Measurements from ENCODE around the gene LPIN1.

The LPIN1 gene

DNA sequence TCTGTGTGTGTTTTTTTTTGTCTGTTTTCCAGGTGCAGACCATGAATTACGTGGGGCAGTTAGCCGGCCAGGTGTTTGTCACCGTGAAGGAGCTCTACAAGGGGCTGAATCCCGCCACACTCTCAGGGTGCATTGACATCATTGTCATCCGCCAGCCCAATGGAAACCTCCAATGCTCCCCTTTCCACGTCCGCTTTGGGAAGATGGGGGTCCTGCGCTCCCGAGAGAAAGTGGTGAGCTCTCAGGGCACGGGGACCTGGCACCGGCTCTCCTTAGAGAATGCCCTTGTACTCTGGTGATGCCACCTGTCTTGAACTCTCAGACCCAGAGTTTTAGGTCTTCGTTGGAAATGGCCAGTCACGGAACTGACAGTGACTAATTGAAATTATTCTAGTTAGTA lies 19.1 kb downstream of the LPIN1 start:
- DNase-seq, result no peak

DNA sequence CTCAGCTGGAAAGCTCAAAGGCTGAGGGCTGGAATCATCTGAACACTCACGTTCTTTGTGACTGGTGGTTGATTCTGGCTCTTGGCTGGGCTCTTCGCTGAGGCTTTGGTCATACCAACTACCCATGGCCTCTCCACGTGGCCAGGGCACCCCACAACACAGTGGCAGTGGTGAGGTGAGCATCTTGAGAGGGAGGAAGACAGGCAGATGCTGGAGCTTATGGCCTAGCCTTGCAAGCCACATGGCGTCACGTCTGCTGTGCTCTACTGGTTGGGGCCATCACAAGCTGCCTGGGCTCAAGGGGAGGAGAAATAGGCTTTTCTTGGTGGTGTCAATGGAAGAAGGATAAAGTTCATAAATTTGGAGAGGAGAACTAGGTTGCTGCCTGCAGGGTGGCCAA lies 19.6 kb downstream of the LPIN1 start:
- no peak for DNase-seq

DNA sequence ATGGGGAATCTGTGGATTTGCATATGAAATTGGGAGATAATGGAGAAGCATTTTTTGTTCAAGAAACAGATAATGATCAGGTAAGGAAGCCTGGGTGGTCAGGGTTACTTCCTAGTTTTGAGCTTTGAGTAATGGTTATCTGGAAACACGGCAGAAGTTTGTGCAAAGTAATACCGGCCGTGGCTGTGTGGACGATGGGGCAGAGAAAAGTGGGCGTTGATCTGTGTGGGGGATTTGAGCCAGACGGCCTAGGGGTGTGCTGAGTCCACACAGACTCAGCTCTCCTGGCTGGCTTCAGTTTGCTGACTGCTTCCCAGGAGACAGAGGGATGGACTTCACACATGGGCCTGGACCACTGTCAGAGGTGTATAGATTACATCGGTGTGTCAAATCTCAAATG lies 21.3 kb downstream of the LPIN1 start:
- no peak for DNase-seq

DNA sequence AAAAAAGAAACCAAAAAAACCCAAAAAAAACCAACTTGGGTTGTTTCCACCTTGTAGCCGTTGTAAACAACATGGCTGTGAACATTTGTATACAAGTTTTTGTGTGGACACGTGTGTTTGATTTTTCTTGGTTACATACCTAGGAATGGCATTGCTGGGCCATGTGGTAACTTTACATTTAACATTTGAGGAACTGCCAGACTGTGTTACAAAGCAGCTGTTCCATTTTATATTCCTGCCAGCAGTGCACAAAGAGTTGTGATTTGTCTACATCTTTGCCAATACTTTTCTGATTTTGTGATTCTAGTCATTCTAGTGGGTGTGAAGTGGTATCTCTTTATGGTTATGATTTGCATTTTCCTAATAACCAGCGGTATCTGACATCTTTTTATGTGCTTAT lies 22.5 kb downstream of the LPIN1 start:
- no peak for DNase-seq

DNA sequence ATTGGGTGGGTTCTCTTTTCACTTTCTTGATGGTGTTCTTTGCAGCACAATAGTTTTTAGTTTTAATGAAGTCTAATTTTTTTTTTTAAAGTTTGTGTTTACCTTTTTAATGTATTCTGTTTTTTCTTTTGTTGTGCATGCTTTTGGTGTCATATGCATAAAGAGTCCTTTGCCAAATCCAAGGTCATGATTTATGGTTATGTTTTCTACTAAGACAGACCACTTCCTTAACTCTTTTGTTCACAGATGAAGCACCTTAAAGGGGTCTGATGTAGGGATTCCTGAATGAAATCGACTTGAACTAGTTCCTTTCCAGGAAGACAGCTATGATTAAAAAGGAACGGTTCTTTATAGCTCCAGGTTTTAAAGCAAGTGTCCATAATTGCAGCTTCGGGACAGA lies 23.1 kb downstream of the LPIN1 start:
- DNase-seq, result no peak

DNA sequence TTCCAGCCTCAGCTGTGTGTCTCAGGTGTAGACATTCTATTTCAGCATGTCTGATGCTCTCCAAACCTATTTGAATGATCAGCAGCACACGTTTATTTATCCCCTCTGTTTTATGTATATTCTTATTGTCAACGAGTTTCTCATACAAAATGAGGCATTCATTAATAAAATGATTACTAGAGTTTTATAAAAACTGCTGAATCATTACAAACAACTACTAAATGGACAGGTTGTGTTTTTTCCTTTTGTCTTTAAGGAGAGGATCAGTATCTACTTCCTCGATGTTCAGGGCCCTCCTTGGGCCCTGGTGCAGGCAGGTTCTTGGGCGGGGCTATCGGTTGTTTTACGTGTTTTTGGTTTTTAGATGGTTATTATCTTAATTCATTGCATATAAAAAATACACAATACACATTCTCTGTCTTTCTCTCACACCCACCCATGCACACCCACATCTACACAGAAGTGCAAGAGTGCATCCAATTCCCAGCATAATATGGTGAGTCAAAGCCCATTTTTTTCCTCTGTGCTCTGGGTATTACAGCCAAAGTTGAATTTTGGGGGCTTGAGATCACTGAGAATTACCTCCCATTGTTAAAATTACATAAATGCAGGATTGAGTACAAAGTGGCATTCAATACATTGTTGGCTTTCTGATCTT lies 24.2 kb downstream of the LPIN1 start:
- no peak for DNase-seq

DNA sequence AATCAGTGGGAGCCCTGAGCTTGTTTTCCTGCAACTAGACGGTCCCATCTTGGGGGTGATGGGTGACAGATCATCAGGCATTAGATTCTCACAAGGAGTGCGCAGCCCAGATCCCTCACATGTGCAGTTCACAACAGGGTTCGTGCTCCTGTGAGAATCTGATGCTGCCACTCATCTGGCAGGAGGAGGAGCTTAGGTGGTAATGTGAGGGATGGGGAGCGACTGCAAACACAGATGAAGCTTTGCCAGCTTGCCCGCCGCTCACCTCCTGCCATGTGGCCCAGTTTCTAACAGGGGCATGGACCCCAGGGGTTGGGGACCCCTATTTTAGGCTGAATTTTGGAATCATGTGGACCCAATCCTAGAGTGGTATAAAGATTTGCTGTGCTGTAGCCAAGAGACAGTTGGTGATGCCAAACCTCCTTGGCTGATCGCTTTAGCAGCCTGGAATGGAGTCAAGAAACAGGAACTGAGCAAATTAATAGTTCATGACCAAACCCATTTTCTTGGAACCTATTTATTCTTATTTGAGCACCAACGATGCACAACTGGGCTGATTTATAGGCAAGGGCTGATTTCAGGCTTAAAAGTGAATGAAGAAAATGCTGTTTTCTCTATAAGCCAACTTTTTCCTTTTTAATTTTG lies 25.7 kb downstream of the LPIN1 start:
- no peak for DNase-seq

DNA sequence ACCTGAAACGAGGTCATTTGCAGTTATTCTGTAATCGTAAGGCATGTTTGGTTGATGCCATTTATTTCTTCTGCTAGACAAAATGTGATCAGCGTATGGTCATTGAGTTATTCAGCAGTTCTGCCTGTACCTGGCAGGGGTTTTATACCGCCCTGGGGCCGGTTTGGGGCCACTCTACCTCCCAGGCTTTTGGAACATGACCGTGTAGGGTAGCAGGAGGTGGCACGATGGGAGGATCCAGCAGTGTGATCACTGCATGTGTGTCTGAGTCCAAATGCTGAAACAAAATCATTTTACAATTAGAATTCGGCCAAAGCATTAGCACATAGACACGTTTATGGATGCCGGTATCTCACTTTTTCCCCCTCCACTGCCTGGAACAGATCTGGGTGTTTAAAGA lies 26.7 kb downstream of the LPIN1 start:
- DNase-seq, result no peak

DNA sequence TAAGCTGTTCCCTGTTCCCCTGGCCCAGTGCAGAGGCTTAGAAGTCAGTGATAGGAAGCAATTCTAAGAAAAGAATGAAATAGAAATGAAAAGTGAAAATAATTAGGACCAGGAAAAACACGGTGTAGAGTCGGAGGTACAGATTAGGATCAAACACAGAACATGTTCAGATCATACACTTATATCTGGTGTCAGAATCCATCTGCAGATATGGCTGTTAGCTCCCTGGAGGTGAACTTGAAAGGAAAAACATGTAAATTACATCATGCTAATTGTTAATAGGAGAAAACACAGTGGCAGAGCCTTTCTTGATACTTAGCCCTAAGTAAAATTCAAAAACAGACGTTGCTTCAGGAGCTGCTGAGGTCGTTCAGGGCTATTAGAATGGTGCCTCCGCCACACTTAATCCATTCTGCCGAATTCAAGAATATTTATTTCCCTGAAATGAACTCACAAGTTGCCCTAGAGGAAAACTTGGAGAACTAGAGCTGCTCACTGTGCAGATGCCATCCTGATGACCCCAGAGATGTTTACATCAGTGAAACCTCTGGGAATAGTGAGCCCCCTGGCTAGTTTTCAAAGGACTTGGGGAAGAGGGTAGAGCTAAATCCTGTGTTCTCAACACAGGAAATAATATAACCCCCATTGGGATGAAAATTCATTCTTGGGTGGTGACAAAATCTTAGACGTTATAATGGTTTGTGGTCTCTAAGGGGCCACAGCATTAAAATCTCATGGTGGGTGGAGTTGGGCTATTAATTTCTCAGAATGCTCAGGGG lies 27.5 kb downstream of the LPIN1 start:
- DNase-seq, result no peak

DNA sequence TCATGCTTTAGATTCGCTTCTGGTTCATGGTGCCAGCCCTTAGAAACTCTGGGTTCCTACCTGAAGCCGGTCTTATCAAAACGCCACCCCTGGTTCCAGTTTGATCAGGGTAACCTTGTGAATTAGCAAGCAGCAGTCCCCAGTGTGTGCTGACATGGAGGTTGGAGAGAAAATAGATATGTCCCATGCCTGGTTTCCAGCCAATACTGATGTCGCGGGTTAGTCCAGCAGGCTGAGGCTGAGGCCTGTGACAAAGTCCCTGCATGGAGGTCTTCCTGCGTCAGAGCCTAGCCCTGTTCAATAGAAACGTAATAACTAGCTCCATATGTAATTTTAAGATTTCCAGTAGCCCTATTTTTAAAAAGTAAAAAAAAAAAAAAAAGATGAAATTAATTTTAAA lies 28.2 kb downstream of the LPIN1 start:
- no peak for DNase-seq

DNA sequence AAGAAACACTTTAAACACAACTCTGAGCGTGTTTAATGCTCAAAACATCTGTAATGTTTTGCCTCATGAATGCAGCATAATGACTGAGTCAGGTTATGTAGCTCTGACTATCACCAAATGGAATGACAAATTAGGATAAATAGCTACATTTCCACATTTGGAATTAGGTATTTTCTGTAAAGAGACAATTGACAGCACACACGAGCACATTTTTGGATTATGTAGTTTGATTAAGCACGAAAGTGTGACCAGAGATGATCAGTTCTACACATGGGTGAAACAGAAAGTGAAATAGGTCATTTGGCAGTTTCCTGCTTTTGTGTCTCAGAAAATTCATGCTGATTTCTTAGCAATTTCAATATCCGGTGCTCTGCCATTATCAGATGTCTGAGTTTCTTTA lies 29.0 kb downstream of the LPIN1 start:
- DNase-seq, result no peak

DNA sequence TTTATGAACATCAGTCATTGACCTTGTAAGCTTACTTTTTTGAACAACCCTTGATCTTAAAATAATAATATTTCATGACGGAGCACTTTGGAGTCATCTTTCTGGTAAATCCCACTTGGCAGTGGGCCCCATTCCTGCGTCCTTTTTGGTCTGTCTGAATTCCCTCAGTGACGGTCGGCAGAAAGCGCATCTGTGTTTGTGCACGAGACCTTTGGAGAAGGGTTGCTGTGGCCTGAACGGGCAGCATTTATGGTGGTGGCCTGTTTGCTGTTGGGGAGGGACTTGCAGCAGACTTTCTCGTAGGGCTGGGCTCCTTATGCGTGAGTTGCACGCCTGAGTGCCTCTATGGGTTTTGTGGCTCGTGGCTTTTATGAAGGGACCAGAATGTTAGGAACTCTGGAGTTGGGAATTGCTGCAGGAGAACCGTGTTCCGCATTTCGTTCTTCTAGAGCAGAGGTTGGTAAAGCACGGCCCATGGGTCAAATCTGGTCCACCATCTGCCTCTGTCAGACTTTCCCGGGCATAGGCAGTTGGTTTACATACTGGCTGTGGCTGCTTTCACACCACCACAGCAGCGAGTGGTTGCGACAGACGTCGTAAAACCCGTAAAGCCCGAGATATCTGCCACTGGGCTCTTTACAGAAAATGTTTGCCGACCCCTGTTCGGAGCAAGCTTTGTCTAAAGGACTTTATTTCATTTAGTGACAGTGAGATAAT lies 30.8 kb downstream of the LPIN1 start:
- DNase-seq, result no peak

DNA sequence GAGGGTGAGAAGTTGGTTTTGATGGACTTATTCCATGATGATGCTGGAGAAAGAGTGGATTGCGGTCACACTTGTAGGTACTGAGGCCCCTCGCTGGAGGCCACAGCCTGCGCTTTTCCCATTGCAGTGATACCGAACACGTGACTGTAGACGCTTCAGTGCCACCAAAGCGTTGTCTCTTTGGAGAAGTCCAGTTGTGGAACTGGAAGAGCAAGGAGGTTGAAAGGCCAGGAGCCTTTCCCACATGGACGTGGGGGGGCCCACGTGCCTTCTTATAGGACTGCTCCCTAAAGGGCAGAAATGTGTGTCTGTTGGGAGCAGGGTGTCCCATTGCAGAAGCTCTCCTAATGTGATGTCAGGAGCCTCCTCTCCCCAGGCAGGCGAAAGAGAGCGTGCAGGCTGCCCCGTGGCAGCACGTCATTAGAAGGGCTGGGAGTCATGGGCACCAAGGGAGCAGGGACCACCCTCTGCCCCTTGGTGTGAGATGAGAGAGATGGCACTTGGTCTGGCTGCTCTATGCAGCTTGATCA lies 31.5 kb downstream of the LPIN1 start:
- no peak for DNase-seq

DNA sequence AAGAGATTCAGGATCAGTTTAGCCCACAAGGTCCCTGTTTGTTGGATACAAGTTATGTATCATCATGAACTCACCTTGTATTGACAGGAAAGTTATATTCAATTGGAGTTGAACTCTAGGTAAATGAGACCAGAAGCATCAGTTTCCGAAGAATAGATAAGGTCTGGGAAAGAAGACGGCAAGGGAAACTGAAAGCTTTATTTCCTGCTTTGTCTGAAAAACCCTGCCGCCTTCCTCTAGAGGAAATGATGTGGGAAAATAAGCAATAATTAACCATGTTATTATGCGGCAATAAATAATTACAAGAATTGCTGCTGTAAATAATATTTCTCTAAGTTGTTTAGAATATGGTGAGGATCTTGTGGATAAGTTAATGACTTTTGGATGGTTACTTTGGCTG lies 32.0 kb downstream of the LPIN1 start:
- no peak for DNase-seq

DNA sequence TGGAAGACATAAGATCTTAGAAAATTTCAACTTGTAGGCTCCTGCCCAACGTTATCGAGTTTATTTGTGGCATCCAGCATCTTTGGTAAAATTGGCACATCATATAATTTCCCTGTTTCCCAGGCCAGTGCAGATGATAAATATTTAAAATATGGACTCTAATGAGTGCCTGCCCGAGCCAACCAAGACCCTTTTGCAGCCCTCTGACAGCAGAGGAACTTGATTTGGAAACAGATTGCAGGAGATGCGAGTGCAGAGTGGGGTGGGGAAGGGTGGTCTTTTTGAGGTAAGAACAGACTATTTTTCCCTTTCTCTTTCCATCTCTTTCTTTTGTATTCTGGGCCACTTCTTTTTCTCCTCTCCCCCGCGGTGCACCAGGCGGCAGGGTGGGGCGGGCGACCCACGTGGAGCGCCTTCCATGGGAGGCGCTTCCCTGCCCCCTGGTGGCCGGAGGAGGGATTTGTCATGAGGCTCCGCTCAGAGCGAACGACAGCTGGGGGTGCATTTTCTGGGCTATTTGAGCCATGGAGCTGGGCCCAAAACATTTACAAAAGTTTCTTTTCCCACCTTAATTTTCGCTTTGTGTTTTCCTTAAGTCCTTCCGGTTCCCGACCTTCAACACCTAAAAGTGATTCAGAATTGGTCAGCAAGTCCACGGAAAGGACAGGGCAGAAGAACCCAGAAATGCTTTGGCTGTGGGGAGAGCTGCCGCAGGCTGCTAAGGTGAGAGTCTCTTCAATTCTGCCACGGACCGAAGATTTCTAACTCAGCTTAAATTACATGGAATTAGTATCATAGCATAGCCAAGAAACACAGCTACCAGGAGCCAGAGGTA lies 32.7 kb downstream of the LPIN1 start:
- no peak for DNase-seq

DNA sequence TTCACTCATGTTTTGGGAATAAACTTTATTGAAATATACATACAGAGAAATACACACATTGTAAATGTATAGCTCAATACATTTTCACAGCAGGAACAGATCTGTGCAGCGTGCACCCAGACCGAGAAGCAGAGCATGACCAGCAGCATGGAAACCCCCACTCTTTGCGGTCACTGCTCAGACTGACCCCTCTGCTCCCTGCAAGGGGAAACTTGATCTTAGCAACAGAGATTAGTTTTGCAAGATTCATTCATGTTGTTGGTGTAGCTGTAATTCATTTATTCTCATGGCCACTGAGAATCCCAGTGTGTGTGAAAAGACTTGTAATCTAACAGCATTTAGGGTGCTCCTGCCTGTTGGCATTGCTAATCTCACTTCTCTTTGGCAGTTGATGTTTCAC lies 35.2 kb downstream of the LPIN1 start:
- DNase-seq, result no peak

DNA sequence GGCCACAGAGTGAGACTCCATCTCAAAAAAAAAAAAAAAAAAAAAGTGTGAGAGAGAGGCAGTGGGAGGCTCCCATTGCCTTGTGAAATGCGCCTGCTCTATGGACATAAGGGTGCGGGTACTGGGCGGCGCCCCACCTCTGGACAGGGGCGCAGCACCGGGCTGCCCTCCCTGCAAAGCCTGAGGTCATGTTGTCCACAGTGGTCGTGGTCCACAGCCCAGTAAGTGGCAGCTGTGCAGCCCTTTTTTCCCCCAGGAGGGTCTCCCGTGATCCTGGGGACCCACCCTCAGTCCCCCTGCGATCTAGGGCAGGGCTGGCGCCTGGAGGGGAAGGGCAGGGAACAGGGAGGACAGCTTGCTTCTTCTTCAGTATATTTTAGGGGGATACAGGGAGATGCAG lies 37.8 kb downstream of the LPIN1 start:
- no peak for DNase-seq

DNA sequence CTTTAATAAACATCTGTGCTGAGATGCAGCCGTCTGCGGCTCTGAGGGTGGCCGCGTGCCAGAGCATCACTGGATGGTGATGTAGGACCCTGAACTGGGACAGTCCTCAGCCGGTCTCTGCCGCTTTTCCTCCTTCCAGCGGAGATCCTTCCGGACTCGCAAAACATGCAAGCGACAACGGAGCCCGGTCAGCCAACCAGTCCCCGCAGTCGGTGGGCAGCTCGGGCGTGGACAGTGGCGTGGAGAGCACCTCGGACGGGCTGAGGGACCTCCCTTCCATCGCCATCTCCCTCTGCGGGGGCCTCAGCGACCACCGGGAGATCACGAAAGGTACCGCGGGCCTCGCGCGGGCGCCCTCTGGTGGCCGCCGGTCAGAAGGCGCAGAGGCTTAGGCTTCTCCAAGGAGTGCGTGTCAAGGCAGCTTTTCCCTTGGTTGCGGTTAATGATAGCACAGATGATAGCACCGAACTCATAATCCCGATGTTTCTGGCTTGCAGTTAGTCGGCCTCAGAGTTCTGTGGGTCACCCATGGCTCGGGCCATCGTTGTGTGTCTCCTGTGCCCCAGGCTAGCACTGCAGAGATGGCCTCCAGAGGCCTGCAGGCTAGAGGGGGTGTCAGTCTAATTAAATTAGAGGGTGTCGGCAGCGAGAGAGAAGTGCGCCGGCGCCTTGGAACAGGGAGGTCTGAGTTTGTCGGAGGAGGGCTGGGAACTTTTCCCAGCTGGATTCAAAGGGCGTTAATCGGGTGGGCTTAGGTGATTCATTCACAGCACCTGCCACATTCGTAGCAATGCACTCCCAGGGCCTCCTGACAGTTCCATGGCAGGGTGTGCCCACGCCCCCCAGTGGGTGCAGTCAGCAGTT lies 38.5 kb downstream of the LPIN1 start:
- DNase-seq, result no peak

DNA sequence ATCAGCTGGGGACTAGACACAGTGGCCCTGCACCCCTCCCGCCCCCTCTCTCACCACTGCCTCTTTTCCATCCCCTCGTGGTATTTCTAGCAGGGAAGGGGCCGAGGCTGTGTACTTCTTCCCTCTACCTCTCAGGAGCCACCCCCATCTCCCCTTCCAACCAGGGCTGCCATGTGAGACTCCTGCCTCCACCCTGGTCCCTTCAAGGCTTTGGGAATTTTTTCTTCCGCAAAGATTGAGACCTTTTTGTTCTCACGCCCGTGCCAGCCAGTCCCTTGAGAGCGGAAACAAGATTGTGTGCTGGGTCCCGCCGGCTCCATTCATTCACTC lies 39.1 kb downstream of the LPIN1 start:
- no peak for DNase-seq

DNA sequence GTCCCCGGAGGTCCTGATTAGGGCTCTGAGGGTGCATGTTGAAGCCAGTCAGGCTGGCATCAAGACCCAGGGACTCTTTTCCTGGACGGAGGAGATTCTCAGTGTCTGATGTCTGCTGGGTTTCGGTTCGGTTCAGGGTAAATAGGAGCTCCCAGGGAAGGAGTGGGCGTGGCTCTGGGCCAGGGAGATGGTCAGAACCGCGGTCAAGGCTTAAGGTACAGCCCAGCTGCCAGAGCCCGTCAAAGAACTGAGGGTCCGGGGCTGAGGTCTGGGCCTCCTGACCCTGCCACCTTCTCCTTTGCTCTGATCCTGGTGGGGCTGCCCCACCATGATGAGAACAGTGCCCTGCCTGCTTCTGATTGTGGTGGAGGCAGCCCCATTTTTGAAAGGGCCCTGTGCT lies 39.8 kb downstream of the LPIN1 start:
- no peak for DNase-seq

DNA sequence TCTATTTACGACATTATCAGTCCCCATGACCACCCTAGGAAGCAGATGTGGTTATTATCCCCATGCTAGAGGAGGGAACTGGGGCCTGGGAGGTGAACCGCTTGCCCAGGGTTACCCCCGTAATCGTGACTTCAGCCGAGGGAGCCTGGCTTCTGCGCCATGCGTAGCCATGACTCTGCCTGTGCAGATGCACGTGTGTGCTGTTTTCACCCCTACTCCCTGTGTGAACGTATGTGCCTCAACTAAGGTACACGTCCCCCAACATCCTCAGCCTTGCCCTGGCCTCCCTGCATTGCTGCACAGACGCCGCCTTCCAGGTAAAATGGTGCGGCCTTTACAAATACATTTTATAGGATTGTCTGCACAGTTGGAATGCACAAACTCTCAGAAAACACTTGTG lies 40.2 kb downstream of the LPIN1 start:
- no peak for DNase-seq

DNA sequence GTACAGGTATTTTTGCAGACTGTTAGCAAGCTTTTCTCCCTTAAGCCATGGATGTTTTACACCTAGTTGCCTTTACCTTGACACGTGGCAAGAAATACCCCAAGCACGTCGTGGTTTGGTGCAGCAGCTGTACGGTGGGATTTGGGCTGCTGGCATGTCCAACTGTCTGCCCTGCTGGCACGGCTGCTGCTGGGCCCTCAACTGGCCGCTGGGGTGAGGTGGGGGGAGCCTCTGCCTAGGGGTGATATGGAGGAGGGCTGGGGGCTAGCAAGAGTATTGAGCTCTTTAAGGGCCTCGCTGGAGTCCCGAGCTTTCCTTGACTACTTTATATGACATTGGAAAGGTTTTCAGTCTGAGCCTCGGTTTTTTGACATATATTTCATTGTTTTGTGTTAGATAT lies 41.6 kb downstream of the LPIN1 start:
- no peak for DNase-seq

All from NCI-H1436 treated with DMSO at 0.1 percent for 48 hours (cell line).